Neuron (in vitro differentiated cells): Measurements from ENCODE around the gene MYO3B.

Experiments used
- H2AFZ ChIP-seq: one replicate; pipeline ENCODE4 v1.6.1; 2013; ENCODE audit warnings: low read depth, mild to moderate bottlenecking, inconsistent platforms, low read length, moderate library complexity
- H3K27me3 ChIP-seq: one replicate; pipeline ENCODE4 v1.6.1; 2013; ENCODE audit warnings: low read length; ENCODE audit not compliant: insufficient read depth
- H3K36me3 ChIP-seq: one replicate; pipeline ENCODE4 v1.6.1; 2013; ENCODE audit warnings: low read length; ENCODE audit not compliant: insufficient read depth
- H3K4me1 ChIP-seq: one replicate; pipeline ENCODE4 v1.6.1; 2013; ENCODE audit warnings: low read length; ENCODE audit not compliant: insufficient read depth
- H3K4me3 ChIP-seq: 2 replicates; pipeline ENCODE4 v1.5.1; 2013; ENCODE audit warnings: mild to moderate bottlenecking, low read length, moderate library complexity
- H3K9me3 ChIP-seq: one replicate; pipeline ENCODE4 v1.6.1; 2013; ENCODE audit warnings: low read length

Gene MYO3B

DNA sequence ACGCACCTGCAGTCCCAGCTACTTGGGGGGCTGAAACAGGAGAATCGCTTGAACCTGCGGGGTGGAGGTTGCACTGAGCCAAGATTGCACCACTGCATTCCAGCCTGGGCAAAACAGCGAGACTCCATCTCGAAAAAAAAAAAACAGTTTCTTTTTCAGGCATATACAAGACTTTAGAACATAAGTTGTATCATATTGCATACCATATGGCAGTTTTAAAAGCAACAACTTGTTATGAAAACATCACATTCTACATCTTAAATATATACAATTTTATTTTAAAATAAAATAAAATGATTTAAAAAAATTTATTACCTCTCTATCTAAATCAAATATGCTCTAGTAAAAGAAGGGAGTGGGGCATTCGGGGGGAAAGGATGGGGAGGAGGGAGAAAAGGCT lies 497.8 kb downstream of the MYO3B start:
- no peaks in the 10 kb centered on the region for H3K9me3 ChIP-seq
- no peaks in the 10 kb centered on the region for H3K36me3 ChIP-seq
- H3K4me3 ChIP-seq: no peak overlapping the region
- H3K4me1 ChIP-seq: no peaks in the 10 kb centered on the region
- no peaks in the 10 kb centered on the region for H3K27me3 ChIP-seq
- H2AFZ ChIP-seq: no peak overlapping the region

DNA sequence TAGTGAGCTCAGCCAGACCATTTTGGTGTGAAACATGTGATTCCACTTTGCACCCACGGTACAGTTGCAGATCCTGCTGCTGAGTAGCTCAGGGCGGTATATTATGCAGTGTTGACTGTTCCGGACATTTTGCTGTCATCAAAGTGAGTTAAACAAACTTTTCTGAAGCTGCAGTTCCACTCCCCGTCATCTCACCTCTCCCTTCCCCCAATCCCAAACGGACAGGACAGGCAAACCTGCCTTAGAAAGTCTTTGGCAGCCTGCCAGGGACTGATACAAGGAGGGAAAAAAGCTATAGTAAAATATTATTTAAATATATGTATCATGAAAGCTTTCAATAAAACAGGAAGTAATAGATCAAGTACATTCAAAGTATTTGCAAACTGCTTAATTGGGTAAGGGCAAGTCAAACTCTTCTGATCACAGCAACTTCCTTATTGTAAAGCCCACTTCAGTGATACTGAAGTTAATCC lies 501.7 kb downstream of the MYO3B start:
- Histone ChIP-seq H3K27me3 (no peaks in the 10 kb centered on the region), H2AFZ (no peak overlapping the region), H3K4me1 (no peaks in the 10 kb centered on the region), H3K36me3 (no peaks in the 10 kb centered on the region), H3K9me3 (no peaks in the 10 kb centered on the region), H3K4me3 (no peak overlapping the region)

DNA sequence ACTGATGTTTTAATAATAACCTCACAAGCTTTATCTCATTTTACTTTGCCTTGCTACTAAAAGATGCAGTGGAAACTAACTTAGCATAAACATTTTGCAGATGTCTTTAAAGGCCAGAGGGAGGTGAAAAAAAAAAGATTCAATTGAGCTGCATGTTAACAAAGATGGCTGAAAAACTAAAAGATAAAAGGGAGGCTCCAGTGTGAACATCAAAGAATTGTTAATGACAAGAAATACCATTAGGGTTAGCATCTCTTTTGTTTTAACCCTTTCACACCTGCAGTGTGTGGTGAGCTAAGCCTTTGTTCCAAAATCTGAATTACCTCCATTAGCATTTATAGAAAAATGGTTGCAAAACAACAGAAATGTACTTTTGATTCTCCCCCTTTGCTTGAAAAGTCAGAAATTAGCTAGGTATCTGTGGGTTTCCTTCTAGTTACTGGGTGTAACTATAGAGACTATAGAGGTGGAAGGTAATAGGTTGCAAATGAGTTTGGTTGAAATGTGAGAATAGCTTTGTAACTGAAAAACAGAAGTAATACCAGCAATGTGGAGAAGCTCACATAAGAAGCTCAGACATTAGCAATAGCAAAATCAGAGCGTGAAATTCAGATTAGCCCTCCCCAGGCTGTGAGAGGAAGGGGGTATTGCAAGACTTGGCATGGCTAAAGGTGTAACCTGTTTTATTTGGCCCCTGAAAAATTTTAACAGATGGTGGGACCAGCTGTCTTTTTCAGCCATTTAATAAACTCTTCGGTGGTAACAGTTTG lies 502.4 kb downstream of the MYO3B start:
- Histone ChIP-seq H3K4me1 (no peaks in the 10 kb centered on the region), H3K4me3 (no peak overlapping the region), H3K36me3 (no peaks in the 10 kb centered on the region), H3K27me3 (no peaks in the 10 kb centered on the region), H3K9me3 (no peaks in the 10 kb centered on the region), H2AFZ (no peak overlapping the region)

DNA sequence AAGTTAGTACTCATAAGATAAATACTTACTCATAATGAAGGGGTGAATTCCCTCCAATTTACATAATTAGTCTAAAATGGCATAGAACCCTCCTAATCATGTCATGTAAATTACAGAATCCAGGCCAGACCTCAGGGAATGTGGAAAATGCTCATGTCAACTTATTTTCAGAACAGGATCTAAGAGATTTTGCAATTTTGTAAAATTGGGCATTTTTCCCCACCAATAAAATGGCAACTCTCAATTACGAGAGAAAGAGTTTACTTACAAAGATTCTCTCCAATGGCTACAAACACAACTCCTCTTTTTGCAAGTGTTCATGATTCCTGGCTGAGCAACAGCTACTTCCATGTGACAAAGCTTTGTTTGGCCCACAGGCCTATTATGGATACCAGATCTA lies 503.4 kb downstream of the MYO3B start:
- Histone ChIP-seq H2AFZ (no peak overlapping the region), H3K27me3 (no peaks in the 10 kb centered on the region), H3K4me1 (no peaks in the 10 kb centered on the region), H3K4me3 (no peak overlapping the region), H3K36me3 (no peaks in the 10 kb centered on the region), H3K9me3 (no peaks in the 10 kb centered on the region)

DNA sequence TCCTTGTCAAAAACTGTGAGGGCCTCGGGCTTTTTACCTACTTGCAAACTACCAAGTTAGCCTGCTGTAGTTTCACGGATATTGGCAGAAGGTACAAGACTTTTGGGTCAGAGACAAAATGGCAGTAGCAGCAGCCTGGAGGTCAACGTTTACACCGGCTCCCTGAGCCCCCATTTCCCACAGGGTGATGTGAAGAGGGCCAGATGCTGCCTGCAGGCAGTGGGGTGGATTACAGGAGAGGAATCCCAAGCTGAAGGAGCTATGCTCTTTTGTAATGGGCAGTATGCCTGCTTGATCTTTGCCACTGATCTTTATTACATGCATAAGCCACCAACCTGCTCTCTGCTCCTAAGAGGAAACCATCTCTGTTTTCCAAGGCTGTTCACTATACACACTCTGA lies 507.6 kb downstream of the MYO3B start:
- Histone ChIP-seq H2AFZ (no peak overlapping the region), H3K36me3 (no peaks in the 10 kb centered on the region), H3K4me1 (no peaks in the 10 kb centered on the region)

DNA sequence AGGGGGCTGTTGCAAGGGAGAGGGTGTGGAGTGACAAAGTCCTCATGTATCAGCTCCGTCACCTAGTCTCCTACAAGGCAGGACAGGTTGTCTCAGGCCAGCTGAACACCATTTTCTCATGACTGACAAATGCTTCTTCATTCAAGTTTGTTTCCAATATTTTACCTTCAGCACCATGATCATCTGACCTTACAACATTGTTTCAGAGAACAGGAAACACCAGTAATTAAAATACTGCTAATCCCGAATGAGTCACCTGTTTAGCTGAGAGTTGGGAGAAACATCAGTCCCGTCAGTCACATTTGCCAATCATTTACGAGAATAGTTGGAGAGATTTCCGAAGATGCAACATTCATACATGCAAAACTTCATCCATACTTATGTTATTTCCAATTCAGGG lies 511.5 kb downstream of the MYO3B start:
- H3K9me3 ChIP-seq: no peaks in the 10 kb centered on the region
- no peaks in the 10 kb centered on the region for H3K4me1 ChIP-seq
- no peaks in the 10 kb centered on the region for H3K27me3 ChIP-seq
- no peak overlapping the region for H2AFZ ChIP-seq
- H3K4me3 ChIP-seq: no peak overlapping the region
- H3K36me3 ChIP-seq: no peaks in the 10 kb centered on the region

More for the DNA sequence above, 507.6 kb downstream of the MYO3B start:
- no peaks in the 10 kb centered on the region for H3K9me3 ChIP-seq
- no peaks in the 10 kb centered on the region for H3K27me3 ChIP-seq
- H3K4me3 ChIP-seq: no peak overlapping the region

DNA sequence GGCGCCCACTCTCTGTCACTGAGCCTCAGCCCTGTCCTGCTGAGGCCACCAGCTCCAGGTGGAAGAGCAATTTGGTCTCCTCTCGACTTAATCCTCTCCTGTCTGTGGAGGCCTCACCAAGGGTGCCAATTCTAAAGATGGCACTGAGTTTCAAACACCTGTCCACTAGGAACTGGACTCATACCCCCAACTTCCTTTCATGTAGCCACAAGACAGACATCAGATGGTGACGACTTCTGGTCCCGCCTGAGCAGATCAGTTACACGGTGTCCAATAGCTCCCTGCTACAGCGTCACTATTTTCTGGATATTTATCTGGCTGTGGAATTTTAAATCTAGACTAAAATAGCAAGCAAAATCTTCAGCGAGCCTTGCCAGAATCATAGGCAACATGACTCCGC lies 512.7 kb downstream of the MYO3B start:
- no peaks in the 10 kb centered on the region for H3K36me3 ChIP-seq
- H3K4me3 ChIP-seq: no peak overlapping the region
- peaks cover 8% of the 10 kb centered on the region for H3K4me1 ChIP-seq
- no peaks in the 10 kb centered on the region for H3K9me3 ChIP-seq
- H3K27me3 ChIP-seq: no peaks in the 10 kb centered on the region
- H2AFZ ChIP-seq: no peak overlapping the region

DNA sequence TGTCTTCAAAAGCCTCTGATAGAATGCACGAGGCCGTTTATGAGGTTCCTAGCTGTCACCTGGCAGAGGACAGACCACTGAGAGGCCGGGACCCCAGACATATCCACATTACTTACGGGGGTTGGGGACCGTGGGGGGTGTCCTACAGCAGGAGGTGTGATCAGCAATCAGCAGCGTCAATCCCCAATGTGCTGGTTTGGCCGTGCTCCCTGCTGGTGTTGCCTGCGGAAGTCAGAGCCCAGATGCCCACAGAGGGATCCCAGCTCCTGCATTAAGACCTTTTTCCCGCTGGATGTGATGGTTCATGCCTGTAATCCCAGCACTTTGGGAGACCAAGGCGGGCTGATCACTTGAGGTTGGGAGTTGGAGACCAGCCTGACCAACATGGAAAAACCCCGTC lies 516.4 kb downstream of the MYO3B start:
- Histone ChIP-seq H2AFZ (no peak overlapping the region), H3K9me3 (no peaks in the 10 kb centered on the region), H3K27me3 (peaks cover 3% of the 10 kb centered on the region), H3K36me3 (no peaks in the 10 kb centered on the region), H3K4me3 (no peak overlapping the region), H3K4me1 (peaks cover 12% of the 10 kb centered on the region)

DNA sequence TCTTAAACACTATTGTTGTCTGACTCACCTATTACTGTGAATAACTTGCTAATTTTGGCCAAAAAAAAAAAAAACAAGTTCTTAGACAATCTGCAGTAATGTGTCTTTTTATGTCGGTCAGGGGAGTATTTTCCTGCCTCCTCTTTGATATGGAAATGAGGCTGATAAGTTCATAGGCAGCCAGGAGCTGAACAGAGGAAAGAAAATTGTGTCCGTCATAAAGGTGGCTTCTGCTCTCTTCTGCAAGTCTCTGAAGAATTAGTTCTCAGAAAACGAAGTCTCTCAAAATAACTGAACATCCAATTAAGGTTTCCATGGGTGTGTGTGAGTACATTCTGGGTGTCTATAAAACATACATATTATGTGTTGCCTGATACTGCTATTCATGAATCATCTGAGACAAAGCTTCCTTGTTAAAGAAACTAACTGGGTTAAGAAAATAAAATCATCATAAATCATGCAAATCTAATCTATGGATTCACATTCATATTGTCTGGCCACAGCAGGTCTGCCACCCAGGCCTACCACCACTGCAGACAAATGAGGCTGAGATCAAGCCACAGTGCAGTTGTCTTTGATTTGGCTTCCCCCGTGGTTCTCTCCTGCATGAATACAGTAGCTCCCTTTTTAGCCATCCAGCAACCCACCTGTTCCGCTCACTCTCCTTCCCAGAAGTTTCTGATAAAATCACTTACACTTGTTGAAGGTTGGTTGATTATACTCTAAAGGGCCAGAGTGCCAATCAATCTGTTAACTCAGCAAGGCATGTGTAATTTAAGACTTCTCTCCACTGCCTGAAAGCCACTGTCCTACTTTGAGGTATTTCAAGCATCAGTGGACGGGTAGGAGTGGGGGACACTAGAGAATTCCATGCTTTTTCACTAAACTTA lies 517.8 kb downstream of the MYO3B start:
- Histone ChIP-seq H3K27me3 (peaks cover 3% of the 10 kb centered on the region), H3K4me3 (no peak overlapping the region), H3K9me3 (no peaks in the 10 kb centered on the region), H3K36me3 (no peaks in the 10 kb centered on the region), H3K4me1 (peaks cover 12% of the 10 kb centered on the region), H2AFZ (no peak overlapping the region)

DNA sequence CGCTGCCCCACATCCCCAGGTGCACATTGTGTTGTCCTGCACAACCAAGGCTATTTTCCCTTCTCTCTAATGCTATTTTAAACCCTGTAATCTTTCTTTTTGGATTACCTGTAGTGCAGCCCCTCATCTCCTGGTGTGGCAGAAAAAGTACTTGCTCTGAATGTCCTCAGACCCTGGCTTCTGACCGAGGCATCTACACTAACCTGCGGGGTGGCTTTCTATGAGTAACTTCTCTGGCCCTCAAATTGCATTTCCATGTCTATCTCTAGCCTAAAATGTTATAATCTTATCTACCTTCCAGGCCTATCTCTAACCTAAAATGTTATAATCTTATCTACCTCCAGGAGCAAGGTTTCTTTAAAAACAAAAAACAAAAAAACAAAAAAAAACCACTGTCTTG lies 519.0 kb downstream of the MYO3B start:
- Histone ChIP-seq H3K4me3 (no peak overlapping the region), H2AFZ (no peak overlapping the region), H3K27me3 (peaks cover 3% of the 10 kb centered on the region), H3K9me3 (no peaks in the 10 kb centered on the region), H3K4me1 (peaks cover 12% of the 10 kb centered on the region), H3K36me3 (no peaks in the 10 kb centered on the region)

DNA sequence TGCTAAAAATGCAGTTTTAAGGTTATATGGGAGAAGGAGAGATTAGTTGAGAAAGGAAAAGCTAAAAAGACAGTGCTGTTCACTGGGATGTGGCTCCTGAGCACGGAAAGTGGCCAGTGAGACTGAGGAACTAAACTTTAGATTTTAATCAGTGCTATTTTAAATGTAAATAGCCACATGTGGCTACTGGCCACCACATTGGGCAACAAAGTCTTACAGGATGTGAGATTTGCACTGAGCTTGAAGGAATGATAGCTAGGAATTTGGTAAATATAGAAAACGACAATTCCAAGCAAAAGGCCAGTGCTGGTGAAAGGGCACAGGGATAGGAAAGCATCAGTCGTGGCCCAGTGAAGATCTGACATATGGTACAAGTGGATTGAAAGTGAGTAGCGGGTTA lies 523.1 kb downstream of the MYO3B start:
- Histone ChIP-seq H3K36me3 (no peaks in the 10 kb centered on the region), H3K9me3 (no peaks in the 10 kb centered on the region), H2AFZ (no peak overlapping the region), H3K4me1 (no peaks in the 10 kb centered on the region), H3K4me3 (no peak overlapping the region), H3K27me3 (peaks cover 7% of the 10 kb centered on the region)

DNA sequence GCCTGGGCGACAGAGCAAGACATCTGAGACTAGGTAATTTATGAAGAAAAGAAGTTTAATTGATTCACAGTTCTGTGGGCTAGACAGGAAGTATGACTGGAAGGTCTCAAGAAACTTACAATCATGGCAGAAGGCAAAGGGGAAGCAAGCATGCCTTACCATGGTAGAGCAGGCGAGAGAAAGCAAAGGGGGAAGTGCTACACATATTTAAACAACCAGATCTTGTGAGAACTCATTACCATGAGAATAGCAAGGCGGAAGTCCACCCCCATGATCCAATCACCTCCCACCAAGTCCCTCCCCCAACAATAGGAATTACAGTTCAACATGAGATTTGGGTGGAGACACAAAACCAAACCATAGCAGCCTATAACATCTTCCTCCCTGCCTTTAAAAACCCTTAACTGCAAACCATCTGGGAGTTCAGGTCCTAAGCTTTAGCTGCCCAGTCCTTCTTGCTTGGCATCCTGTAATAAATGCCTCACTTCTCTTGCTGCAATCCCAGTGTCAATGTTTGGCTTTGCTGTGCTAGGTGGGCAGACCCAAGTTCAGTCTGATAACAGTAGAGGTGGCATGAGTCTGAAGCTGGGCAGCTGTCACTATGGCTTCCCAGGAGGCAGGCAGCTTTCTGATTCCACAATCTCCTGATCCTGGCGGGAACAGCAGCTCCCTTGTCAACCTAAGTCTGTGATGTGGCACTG lies 526.0 kb downstream of the MYO3B start:
- Histone ChIP-seq H2AFZ (no peak overlapping the region), H3K9me3 (no peaks in the 10 kb centered on the region), H3K4me1 (no peaks in the 10 kb centered on the region), H3K36me3 (no peaks in the 10 kb centered on the region), H3K27me3 (peaks cover 24% of the 10 kb centered on the region), H3K4me3 (no peak overlapping the region)
